ENCODE results near the gene SIPA1L3.

Gene SIPA1L3

DNA sequence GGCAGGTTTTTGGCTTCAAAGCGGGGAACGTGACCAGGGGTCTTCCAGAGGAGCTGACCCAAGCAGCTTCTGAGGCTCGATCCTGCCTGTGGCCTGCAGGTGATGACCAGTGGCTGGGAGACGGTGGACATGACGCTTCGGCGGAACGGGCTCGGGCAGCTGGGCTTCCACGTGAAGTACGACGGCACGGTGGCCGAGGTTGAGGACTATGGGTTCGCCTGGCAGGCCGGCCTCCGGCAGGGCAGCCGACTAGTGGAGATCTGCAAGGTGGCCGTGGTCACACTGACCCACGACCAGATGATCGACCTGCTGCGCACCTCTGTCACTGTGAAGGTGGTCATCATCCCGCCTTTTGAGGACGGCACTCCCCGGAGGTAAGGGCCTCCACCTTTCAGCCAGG lies 223.4 kb downstream of the SIPA1L3 start:
- Histone ChIP-seq H3K4me3 (ENCODE audit: insufficient read depth, low read length, poor library complexity, severe bottlenecking) (no peak overlapping the region), H3K9me2 (replicated peaks; ENCODE audit: insufficient read depth, low read length) (no peaks in the 10 kb centered on the region), H4K20me1 (ENCODE audit: low read depth, low read length) (no peaks in the 10 kb centered on the region), H3F3A (ENCODE audit: insufficient read depth) (no peaks in the 10 kb centered on the region), H3K27ac (ENCODE audit: low read depth, low read length) (no peak overlapping the region), H3K36me3 (ENCODE audit: low read length) (peaks cover 3% of the 10 kb centered on the region; the same call in 1 of the 2 replicates), H3K9me3 (ENCODE audit: insufficient read depth, low read length) (no peaks in the 10 kb centered on the region), H3K9ac (ENCODE audit: low read length) (no peak overlapping the region), H2AFZ (ENCODE audit: low read depth, low read length, severe bottlenecking) (no peak overlapping the region), H3K79me2 (ENCODE audit: insufficient read depth, low read length) (0 out of 2 replicates have a peak, but pooled peaks cover 2% of the 10 kb centered on the region), H3K4me2 (ENCODE audit: low read depth, low read length, poor library complexity, severe bottlenecking) (no peak overlapping the region), H3K27me3 (ENCODE audit: low read length) (no peaks in the 10 kb centered on the region)
- TF ChIP-seq, protein P1, sequence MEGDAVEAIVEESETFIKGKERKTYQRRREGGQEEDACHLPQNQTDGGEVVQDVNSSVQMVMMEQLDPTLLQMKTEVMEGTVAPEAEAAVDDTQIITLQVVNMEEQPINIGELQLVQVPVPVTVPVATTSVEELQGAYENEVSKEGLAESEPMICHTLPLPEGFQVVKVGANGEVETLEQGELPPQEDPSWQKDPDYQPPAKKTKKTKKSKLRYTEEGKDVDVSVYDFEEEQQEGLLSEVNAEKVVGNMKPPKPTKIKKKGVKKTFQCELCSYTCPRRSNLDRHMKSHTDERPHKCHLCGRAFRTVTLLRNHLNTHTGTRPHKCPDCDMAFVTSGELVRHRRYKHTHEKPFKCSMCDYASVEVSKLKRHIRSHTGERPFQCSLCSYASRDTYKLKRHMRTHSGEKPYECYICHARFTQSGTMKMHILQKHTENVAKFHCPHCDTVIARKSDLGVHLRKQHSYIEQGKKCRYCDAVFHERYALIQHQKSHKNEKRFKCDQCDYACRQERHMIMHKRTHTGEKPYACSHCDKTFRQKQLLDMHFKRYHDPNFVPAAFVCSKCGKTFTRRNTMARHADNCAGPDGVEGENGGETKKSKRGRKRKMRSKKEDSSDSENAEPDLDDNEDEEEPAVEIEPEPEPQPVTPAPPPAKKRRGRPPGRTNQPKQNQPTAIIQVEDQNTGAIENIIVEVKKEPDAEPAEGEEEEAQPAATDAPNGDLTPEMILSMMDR (IDR thresholded peaks at IDR 0.05; ENCODE audit: insufficient read depth, low read length, poor library complexity, severe bottlenecking): no peak
- no peak for TF ChIP-seq EZH2phosphoT487 (conservative IDR thresholded peaks at IDR 0.05; ENCODE audit: low read length)

DNA sequence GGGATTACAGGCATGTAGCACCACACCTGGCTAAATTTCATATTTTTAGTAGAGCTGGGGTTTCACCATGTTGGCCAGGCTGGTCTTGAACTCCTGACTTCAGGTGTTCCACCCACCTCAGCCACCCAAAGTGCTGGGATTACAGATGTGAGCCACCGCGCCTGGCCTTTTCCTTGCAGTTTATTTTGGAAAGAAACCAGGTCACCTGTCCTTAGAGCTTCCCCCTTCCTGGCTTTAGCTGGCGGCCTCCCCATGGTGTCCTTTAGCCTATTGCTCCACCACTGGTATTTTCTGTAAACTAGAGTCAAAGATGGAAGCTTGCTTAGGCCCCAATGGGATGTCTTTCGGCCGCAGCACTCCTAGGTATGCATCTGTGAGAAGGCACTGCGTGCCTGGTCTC lies 225.8 kb downstream of the SIPA1L3 start:
- H3K27ac ChIP-seq (ENCODE audit: low read depth, low read length): no peak overlapping the region
- H3K9me3 ChIP-seq (ENCODE audit: insufficient read depth, low read length): no peaks in the 10 kb centered on the region
- peaks cover 3% of the 10 kb centered on the region; the same call in 1 of the 2 replicates for H3K36me3 ChIP-seq (ENCODE audit: low read length)
- H3K4me2 ChIP-seq (ENCODE audit: low read depth, low read length, poor library complexity, severe bottlenecking): no peak overlapping the region
- no peak overlapping the region for H2AFZ ChIP-seq (ENCODE audit: low read depth, low read length, severe bottlenecking)
- H4K20me1 ChIP-seq (ENCODE audit: low read depth, low read length): no peaks in the 10 kb centered on the region
- H3K79me2 ChIP-seq (ENCODE audit: insufficient read depth, low read length): no peaks in the 10 kb centered on the region
- H3F3A ChIP-seq (ENCODE audit: insufficient read depth): no peaks in the 10 kb centered on the region
- H3K9ac ChIP-seq (ENCODE audit: low read length): no peak overlapping the region
- no peaks in the 10 kb centered on the region for H3K9me2 ChIP-seq (replicated peaks; ENCODE audit: insufficient read depth, low read length)
- TF ChIP-seq EZH2phosphoT487 (conservative IDR thresholded peaks at IDR 0.05; ENCODE audit: low read length): no peak
- TF ChIP-seq, protein P1 (IDR thresholded peaks at IDR 0.05; ENCODE audit: insufficient read depth, low read length, poor library complexity, severe bottlenecking): no peak
- no peak overlapping the region for H3K4me3 ChIP-seq (ENCODE audit: insufficient read depth, low read length, poor library complexity, severe bottlenecking)
- no peaks in the 10 kb centered on the region for H3K27me3 ChIP-seq (ENCODE audit: low read length)

DNA sequence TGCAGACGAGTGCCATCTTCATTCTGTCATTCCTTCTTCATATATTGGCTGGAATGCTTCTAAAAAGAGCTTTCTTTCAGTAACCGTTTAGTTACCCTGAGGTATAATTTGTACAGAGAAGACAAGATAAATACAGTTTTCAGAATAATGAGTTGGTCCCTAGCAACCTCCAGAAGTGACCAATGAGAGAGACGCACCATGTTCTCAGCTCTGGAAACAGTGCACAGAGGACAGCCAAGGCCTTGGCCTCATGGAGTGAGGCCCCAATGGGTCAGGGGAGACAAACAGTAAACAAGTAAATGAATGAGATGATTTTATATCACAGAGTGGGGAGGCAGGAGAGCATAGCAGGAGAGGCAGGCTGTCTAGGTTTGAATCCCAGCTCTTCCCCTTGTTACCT lies 226.3 kb downstream of the SIPA1L3 start:
- Histone ChIP-seq H3F3A (ENCODE audit: insufficient read depth) (no peaks in the 10 kb centered on the region), H4K20me1 (ENCODE audit: low read depth, low read length) (no peaks in the 10 kb centered on the region), H2AFZ (ENCODE audit: low read depth, low read length, severe bottlenecking) (no peak overlapping the region), H3K9me2 (replicated peaks; ENCODE audit: insufficient read depth, low read length) (no peaks in the 10 kb centered on the region), H3K79me2 (ENCODE audit: insufficient read depth, low read length) (no peaks in the 10 kb centered on the region), H3K9ac (ENCODE audit: low read length) (no peak overlapping the region), H3K4me2 (ENCODE audit: low read depth, low read length, poor library complexity, severe bottlenecking) (no peak overlapping the region), H3K27me3 (ENCODE audit: low read length) (no peaks in the 10 kb centered on the region), H3K36me3 (ENCODE audit: low read length) (peaks cover under 1% of the 10 kb centered on the region; the same call in 1 of the 2 replicates), H3K4me3 (ENCODE audit: insufficient read depth, low read length, poor library complexity, severe bottlenecking) (no peak overlapping the region), H3K9me3 (ENCODE audit: insufficient read depth, low read length) (no peaks in the 10 kb centered on the region), H3K27ac (ENCODE audit: low read depth, low read length) (no peak overlapping the region)
- no peak for TF ChIP-seq EZH2phosphoT487 (conservative IDR thresholded peaks at IDR 0.05; ENCODE audit: low read length)
- TF ChIP-seq, protein P1 (IDR thresholded peaks at IDR 0.05; ENCODE audit: insufficient read depth, low read length, poor library complexity, severe bottlenecking): no peak

Data from SU-DHL-6 (cell line).